Effector memory CD4-positive, alpha-beta T cell (primary cell): ENCODE data around the gene COBL.

Experiments used
- DNase-seq, 3 donors: peaks; one replicate each; pipeline ENCODE4 v3.0.0-alpha.2; 2020
- H3K27ac ChIP-seq: 2 replicates; pipeline ENCODE4 v1.7.0; 2013; ENCODE audit warnings: mild to moderate bottlenecking, low read length, moderate library complexity; ENCODE audit not compliant: insufficient read depth, poor library complexity, severe bottlenecking
- H3K27me3 ChIP-seq: replicated peaks from 2 replicates; pipeline ENCODE4 v1.7.0; 2013; ENCODE audit warnings: mild to moderate bottlenecking, low read length; ENCODE audit not compliant: insufficient read depth, control insufficient read depth, poor library complexity, severe bottlenecking
- H3K36me3 ChIP-seq: 2 replicates; pipeline ENCODE4 v1.7.0; 2013; ENCODE audit warnings: mild to moderate bottlenecking, low read length, moderate library complexity; ENCODE audit not compliant: control insufficient read depth, insufficient read depth
- H3K4me1 ChIP-seq: 2 replicates; pipeline ENCODE4 v1.7.0; 2013; ENCODE audit warnings: low read length, mild to moderate bottlenecking; ENCODE audit not compliant: control insufficient read depth, insufficient read depth, poor library complexity, severe bottlenecking
- H3K4me3 ChIP-seq: 2 replicates; pipeline ENCODE4 v1.7.0; 2013; ENCODE audit warnings: low read length, low read depth, mild to moderate bottlenecking; ENCODE audit not compliant: insufficient read depth, poor library complexity, severe bottlenecking
- H3K9me3 ChIP-seq: 2 replicates; pipeline ENCODE4 v1.7.0; 2013; ENCODE audit warnings: mild to moderate bottlenecking, low read length, moderate library complexity; ENCODE audit not compliant: control insufficient read depth

Gene COBL

GRCh38 chr7:51315393-51316261, 982 bp downstream of the COBL start:
- Histone ChIP-seq H3K4me1 (no peaks in the 10 kb centered on the region), H3K27me3 (peaks cover 6% of the 10 kb centered on the region), H3K27ac (no peak overlapping the region), H3K36me3 (no peaks in the 10 kb centered on the region), H3K4me3 (no peak overlapping the region), H3K9me3 (no peaks in the 10 kb centered on the region)
- DNase-seq, result no peak

DNA sequence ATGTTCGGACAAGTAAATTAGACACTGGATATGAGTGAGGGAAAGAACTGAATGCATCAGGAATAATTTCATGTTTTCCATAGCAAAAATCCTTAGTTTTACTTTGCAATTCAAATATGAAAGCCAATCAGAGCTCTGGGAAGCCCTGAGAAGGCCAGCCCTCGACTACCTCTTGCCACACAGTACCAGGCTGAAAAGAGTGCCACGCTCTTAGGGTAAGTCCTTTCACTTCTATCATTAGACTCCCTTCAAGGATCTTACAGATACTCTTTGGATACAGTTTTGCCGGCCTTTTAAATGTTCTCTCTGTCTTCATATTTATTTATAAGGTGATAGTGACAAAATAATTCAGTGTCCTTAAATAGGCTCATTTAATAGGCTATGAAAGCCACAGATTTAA, 1.9 kb downstream of the COBL start:
- Histone ChIP-seq H3K9me3 (no peaks in the 10 kb centered on the region), H3K27ac (no peak overlapping the region), H3K4me3 (no peak overlapping the region), H3K36me3 (no peaks in the 10 kb centered on the region), H3K4me1 (no peaks in the 10 kb centered on the region), H3K27me3 (peaks cover 6% of the 10 kb centered on the region)
- DNase-seq, result no peak

DNA sequence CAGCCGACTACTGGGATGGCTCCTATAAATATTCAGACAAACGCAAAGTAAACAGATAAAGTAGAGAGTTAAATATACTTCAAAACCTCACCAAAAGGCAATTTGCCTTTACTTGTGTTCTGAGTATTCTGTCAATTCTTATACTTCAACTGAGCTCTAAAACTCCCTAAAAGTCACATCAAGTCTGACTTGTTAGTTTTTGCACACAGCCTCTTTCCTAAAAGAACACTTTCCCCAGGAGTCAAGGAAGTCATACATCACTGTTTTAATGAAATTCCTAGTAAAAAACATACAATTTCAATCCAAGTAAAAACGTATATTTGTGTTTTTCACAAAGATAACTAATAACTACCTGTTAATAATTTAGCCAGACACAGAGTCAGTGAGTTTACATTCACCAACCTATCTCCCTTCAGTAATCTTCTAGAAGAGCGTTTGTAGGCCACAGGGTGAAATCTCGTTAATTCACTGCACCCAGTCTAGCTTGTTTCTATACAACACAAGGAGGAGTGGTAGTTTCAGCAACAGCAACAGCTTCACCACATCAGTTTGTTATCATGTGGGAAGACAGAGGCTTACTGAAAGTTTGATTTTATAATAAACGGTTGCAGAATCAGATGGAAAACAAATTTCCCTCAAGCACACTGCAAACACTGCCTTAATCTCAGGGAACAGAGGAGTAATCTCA, 2.7 kb downstream of the COBL start:
- Histone ChIP-seq H3K4me1 (no peaks in the 10 kb centered on the region), H3K36me3 (no peaks in the 10 kb centered on the region), H3K27ac (no peak overlapping the region), H3K4me3 (no peak overlapping the region), H3K27me3 (peaks cover 6% of the 10 kb centered on the region), H3K9me3 (no peaks in the 10 kb centered on the region)
- DNase-seq, result no peak

DNA sequence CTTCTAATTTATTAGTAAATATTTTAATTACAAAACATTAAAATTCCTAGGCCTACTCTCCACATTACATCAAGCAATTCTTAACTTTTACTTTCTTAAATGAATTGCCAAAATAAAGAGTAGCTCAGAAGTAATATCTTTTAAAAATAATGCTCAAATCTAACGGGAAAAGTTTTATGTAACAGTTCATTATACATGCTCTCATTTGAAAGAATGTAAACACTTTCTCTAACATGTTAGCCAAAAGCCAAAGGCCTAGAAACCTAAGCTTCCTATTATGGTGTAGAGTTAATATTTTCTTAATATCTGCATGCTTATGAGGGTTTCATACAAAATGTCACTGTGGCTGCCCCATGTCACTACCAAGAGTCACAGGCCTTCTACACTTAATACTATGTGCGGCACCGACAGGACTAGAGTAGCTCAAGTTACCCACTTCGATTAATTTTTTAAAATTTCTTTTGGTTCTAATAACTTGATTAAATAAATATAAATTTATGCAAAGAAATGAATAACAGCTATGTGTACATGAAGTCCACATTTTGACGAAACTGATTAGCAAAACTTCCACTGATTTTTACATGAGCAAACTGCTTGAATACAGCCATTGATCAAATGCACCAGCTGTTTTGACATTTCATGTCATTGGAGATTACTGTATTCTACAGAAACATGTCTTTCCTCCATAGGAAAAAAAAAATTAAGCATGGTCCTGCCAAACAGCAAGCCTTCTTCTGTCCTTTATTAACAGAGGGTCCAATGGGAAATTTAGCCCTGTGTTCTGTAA, 3.5 kb downstream of the COBL start:
- H3K4me3 ChIP-seq, result no peak overlapping the region
- no peaks in the 10 kb centered on the region for H3K36me3 ChIP-seq
- no peak overlapping the region for H3K27ac ChIP-seq
- no peaks in the 10 kb centered on the region for H3K4me1 ChIP-seq
- no peak for DNase-seq
- H3K9me3 ChIP-seq, result no peaks in the 10 kb centered on the region
- H3K27me3 ChIP-seq, result peaks cover 6% of the 10 kb centered on the region

DNA sequence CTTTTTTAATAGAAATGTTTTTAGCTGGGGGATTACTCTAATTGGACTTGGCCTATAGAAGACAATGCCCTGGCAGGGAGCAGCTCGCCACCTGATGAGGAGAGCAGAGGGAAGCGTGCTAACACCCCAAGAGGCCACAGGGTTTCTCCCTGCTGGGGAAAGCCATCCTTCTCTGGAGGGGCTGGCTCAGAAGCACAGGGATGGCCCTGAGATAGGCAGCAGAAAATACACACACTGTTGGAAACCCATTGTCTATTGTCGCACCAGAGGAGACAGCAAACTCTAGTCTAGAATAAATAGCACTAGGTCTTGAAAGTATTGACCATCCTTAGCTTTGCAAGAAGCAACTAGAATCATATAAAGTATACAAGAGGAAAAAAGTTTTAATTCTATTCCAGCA, 5.4 kb downstream of the COBL start:
- H3K27me3 ChIP-seq, result peaks cover 3% of the 10 kb centered on the region
- DNase-seq, result no peak
- no peaks in the 10 kb centered on the region for H3K9me3 ChIP-seq
- no peak overlapping the region for H3K4me3 ChIP-seq
- H3K36me3 ChIP-seq, result no peaks in the 10 kb centered on the region
- no peak overlapping the region for H3K27ac ChIP-seq
- no peaks in the 10 kb centered on the region for H3K4me1 ChIP-seq

- no peaks in the 10 kb centered on the region for H3K4me1 ChIP-seq
- H3K27ac ChIP-seq, result no peak overlapping the region
- DNase-seq, result no peak
- no peak overlapping the region for H3K4me3 ChIP-seq
- no peaks in the 10 kb centered on the region for H3K9me3 ChIP-seq
- H3K27me3 ChIP-seq, result no peaks in the 10 kb centered on the region
- no peaks in the 10 kb centered on the region for H3K36me3 ChIP-seq
These were observed 6.5 kb downstream of the COBL start for GRCh38 chr7:51310131-51310583.

- Histone ChIP-seq H3K4me3 (no peak overlapping the region), H3K9me3 (no peaks in the 10 kb centered on the region), H3K36me3 (no peaks in the 10 kb centered on the region), H3K27me3 (no peaks in the 10 kb centered on the region), H3K4me1 (no peaks in the 10 kb centered on the region), H3K27ac (no peak overlapping the region)
- no peak for DNase-seq
These were observed 7.1 kb downstream of the COBL start for GRCh38 chr7:51309361-51310130.

GRCh38 chr7:51308696-51309095, 7.9 kb downstream of the COBL start:
- no peaks in the 10 kb centered on the region for H3K9me3 ChIP-seq

GRCh38 chr7:51308265-51308664, 8.3 kb downstream of the COBL start:
- no peak for DNase-seq
- H3K27ac ChIP-seq, result no peak overlapping the region
- no peaks in the 10 kb centered on the region for H3K4me1 ChIP-seq
- no peaks in the 10 kb centered on the region for H3K27me3 ChIP-seq
- H3K36me3 ChIP-seq, result no peaks in the 10 kb centered on the region
- H3K4me3 ChIP-seq, result no peak overlapping the region
- no peaks in the 10 kb centered on the region for H3K9me3 ChIP-seq

More at GRCh38 chr7:51308696-51309095, 7.9 kb downstream of the COBL start:
- Histone ChIP-seq H3K36me3 (no peaks in the 10 kb centered on the region), H3K27me3 (no peaks in the 10 kb centered on the region), H3K27ac (no peak overlapping the region), H3K4me3 (no peak overlapping the region), H3K4me1 (no peaks in the 10 kb centered on the region)
- DNase-seq, result no peak
